HPDE6-E6E7 (cell line): ENCODE measurements around the gene CCDC85C.

Experiments
- DNase-seq: peaks from one replicate; pipeline ENCODE4 v3.0.0; 2011; ENCODE audit warnings: missing footprints; ENCODE audit errors: extremely low spot score

CCDC85C gene

GRCh38 chr14:99511421-99512109 is 92.4 kb downstream of the CCDC85C start:
- no peak for DNase-seq

GRCh38 chr14:99510556-99511139 is 93.4 kb downstream of the CCDC85C start:
- no peak for DNase-seq

- no peak for DNase-seq
Observed at GRCh38 chr14:99509871-99510555, 94.0 kb downstream of the CCDC85C start.

GRCh38 chr14:99508896-99509629 is 94.9 kb downstream of the CCDC85C start:
- no peak for DNase-seq

GRCh38 chr14:99507860-99508640 is 96.0 kb downstream of the CCDC85C start:
- no peak for DNase-seq

- DNase-seq, result no peak
Observed at GRCh38 chr14:99506276-99506675, 97.7 kb downstream of the CCDC85C start.

- DNase-seq, result no peak
Observed at GRCh38 chr14:99505089-99505488, 98.9 kb downstream of the CCDC85C start.

- no peak for DNase-seq
Observed at GRCh38 chr14:99503848-99504453, 100.1 kb downstream of the CCDC85C start.

- DNase-seq, result no peak
Observed at GRCh38 chr14:99502989-99503421, 101.0 kb downstream of the CCDC85C start.

- DNase-seq, result no peak
Observed at GRCh38 chr14:99497894-99498293, 106.1 kb downstream of the CCDC85C start.

GRCh38 chr14:99497341-99497740 is 106.7 kb downstream of the CCDC85C start:
- no peak for DNase-seq

GRCh38 chr14:99484106-99484505 is 119.9 kb downstream of the CCDC85C start:
- no peak for DNase-seq

GRCh38 chr14:99481745-99482099 is 122.3 kb downstream of the CCDC85C start:
- DNase-seq, result no peak

- peak; percentile 98 for DNase-seq
Observed at GRCh38 chr14:99480917-99481744, 122.9 kb downstream of the CCDC85C start, which contains the start of gene CCNK. Gene CCNK (plus strand): TSS chr14:99481409. CDS start chr14:99492678, 11,269 bp downstream.

- no peak for DNase-seq
Observed at GRCh38 chr14:99479906-99480869, 123.8 kb downstream of the CCDC85C start, which contains the start of gene SETD3. Gene SETD3 (minus strand): TSS chr14:99480859. CDS start chr14:99465805, 15,054 bp downstream.

- no peak for DNase-seq
Observed at GRCh38 chr14:99479160-99479905, 124.7 kb downstream of the CCDC85C start.

- DNase-seq, result no peak
Observed at GRCh38 chr14:99478128-99478527, 125.9 kb downstream of the CCDC85C start.

- no peak for DNase-seq
Observed at GRCh38 chr14:99476864-99477263, 127.1 kb downstream of the CCDC85C start.
